Spleen (tissue), 3 donors: ENCODE data around the gene FAM124B.

ENCODE experiments used
- POLR2A ChIP-seq, 3 donors: fragments of 450-650 bp; IDR thresholded peaks; one replicate each; pipeline ENCODE4 v1.5.1; 2017; ENCODE audit warnings: antibody characterized with exemption in 3 of 3, mild to moderate bottlenecking in 1 of 3
- POLR2AphosphoS5 ChIP-seq, 3 donors: sonication (generic); formaldehyde crosslinking; IDR thresholded peaks; one replicate each; pipeline ENCODE4 v1.5.1; 2017; ENCODE audit warnings: antibody characterized with exemption in 3 of 3

DNA sequence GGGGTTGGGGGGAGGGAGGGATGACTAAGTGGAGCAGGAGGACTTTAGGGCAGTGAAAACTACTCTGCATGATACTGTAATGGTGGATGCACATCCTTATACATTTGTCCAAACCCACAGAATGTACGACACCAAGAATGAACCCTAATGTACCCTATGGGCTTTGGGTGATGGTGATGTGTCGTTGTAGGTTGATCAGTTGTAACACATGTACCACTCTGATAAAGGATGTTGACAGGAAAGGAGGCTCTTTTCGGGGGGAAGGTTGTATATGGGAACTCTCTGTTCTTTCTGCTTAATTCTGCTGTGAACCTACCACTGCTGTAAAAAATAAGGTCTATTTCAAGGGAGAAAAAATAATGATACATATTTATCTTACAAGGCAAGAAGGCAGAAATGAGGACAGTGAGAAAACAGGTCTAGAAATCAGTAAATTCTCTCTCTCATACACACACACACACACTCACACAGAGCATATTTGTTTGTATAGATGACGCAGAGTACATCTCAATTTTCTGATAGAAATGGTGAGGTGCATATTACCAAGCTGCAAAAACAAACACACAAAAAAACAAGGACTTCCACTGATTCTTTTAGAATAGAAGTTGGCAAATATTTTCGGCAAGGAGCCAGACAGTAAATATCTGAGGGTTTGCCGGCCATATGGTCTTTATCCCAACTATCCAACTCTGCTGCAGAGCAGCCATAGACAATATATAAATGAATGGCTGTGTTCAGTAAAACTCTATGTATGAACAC lies 20.2 kb downstream of the FAM124B start:
- TF ChIP-seq POLR2AphosphoS5 (IDR thresholded peaks at IDR 0.05) (no peak), POLR2A (IDR thresholded peaks at IDR 0.05) (no peak)
